PC-3 (cell line): ENCODE data around the gene STMP1. TPM values are rescaled to one million over a fixed set of nuclear protein-coding genes. Genes with fewer than 3 reads are reported as not detected.

Experiments used
- ATAC-seq: fragments of 200-7000 bp; cut with Tn5 transposase; 2 replicates; pipeline ENCODE4 v1.9.1; 2020; ENCODE audit warnings: mild to moderate bottlenecking, moderate library complexity
- BruUV-seq: library from RNA; stranded (reverse); fragments of 400-500 nt; replicated peaks from 2 replicates; lab custom pipeline; 2021; lab: Mats Ljungman, UMichigan
- CTCF ChIA-PET: fragments of 300-600 bp; sonication (Branson Sonifier 250); formaldehyde crosslinking; loops from one replicate; lab custom pipeline; 2022; ENCODE audit warnings: antibody characterized with exemption; lab: Charles Lee
- POLR2A ChIA-PET: fragments of 300-600 bp; sonication (Branson Sonifier 250); formaldehyde crosslinking; loops from one replicate; lab custom pipeline; 2022; ENCODE audit warnings: antibody characterized with exemption; ENCODE audit not compliant: unreplicated experiment; lab: Charles Lee
- DNase-seq: peaks from one replicate; pipeline ENCODE4 v3.0.0-alpha.2; 2015
- H2AFZ ChIP-seq: fragments of 300-600 bp; sonication (generic); 2 replicates; pipeline ENCODE4 v1.6.0; 2016; ENCODE audit warnings: antibody characterized with exemption, low read length
- H3F3A ChIP-seq: fragments of 300-600 bp; sonication (generic); one replicate; pipeline ENCODE4 v1.6.0; 2017; ENCODE audit warnings: antibody characterized with exemption, low read length, control low read depth, mild to moderate bottlenecking; ENCODE audit not compliant: unreplicated experiment
- H3K27ac ChIP-seq: fragments of 300-600 bp; sonication (generic); 2 replicates; pipeline ENCODE4 v1.5.1; 2016; ENCODE audit warnings: mild to moderate bottlenecking, low read length
- H3K27me3 ChIP-seq: fragments of 300-600 bp; sonication (generic); 2 replicates; pipeline ENCODE4 v1.6.1; 2016; ENCODE audit warnings: low read length, mixed read lengths
- H3K36me3 ChIP-seq: fragments of 300-600 bp; sonication (generic); 2 replicates; pipeline ENCODE4 v1.6.1; 2016; ENCODE audit warnings: low read depth, mixed run types, low read length, mixed read lengths
- H3K4me1 ChIP-seq: fragments of 300-600 bp; sonication (generic); 2 replicates; pipeline ENCODE4 v1.5.1; 2016; ENCODE audit warnings: low read length; ENCODE audit not compliant: insufficient read depth
- H3K4me2 ChIP-seq: fragments of 300-600 bp; sonication (generic); 2 replicates; pipeline ENCODE4 v1.6.0; 2016; ENCODE audit warnings: low read length
- H3K4me3 ChIP-seq: fragments of 300-600 bp; sonication (generic); 2 replicates; pipeline ENCODE4 v1.5.1; 2016; ENCODE audit warnings: mild to moderate bottlenecking, low read length, mixed read lengths
- H3K79me2 ChIP-seq: fragments of 300-600 bp; sonication (generic); 2 replicates; pipeline ENCODE4 v1.6.1; 2017; ENCODE audit warnings: low read length, mixed read lengths
- H3K9ac ChIP-seq: fragments of 300-600 bp; sonication (generic); 2 replicates; pipeline ENCODE4 v1.6.0; 2016; ENCODE audit warnings: mild to moderate bottlenecking, low read length
- H3K9me2 ChIP-seq: fragments of 300-600 bp; sonication (generic); replicated peaks from 2 replicates; pipeline ENCODE4 v1.6.1; 2016; ENCODE audit warnings: mixed run types, low read length, mixed read lengths
- H3K9me3 ChIP-seq: fragments of 300-600 bp; sonication (generic); 2 replicates; pipeline ENCODE4 v1.6.1; 2016; ENCODE audit warnings: low read length, mixed read lengths
- H4K20me1 ChIP-seq: fragments of 300-600 bp; sonication (generic); 2 replicates; pipeline ENCODE4 v1.6.1; 2016; ENCODE audit warnings: low read length, mixed read lengths
- EZH2 ChIP-seq: fragments of 300-600 bp; sonication (generic); IDR thresholded peaks from one replicate; pipeline ENCODE4 v1.6.1; 2017; ENCODE audit warnings: antibody characterized with exemption, mild to moderate bottlenecking, low read length; ENCODE audit not compliant: unreplicated experiment
- EZH2phosphoT487 ChIP-seq: fragments of 300-600 bp; sonication (generic); IDR thresholded peaks from 2 replicates; pipeline ENCODE4 v1.6.1; 2018; ENCODE audit warnings: mild to moderate bottlenecking, antibody characterized with exemption, low read length, borderline replicate concordance
- intact Hi-C: fragments of 100-400 bp; cut with micrococcal nuclease; formaldehyde crosslinking; loops from 2 replicates; pipeline ENCODE4 v1.9.0; 2023
- total RNA-seq: library from RNA; depleted of rRNA; stranded (reverse); fragments of >200 nt; gene quantifications from 2 replicates; pipeline ENCODE4 v1.2.3, GENCODE V29; 2014
- TF ChIP-seq, protein P1 (sequence below): fragments of 300-600 bp; sonication (generic); conservative IDR thresholded peaks from 2 replicates; pipeline ENCODE4 v1.5.1; 2017; ENCODE audit warnings: antibody characterized with exemption, low read depth, mild to moderate bottlenecking, low read length

The STMP1 gene
- total RNA-seq, 1 experiment from 2014 or later: 8.8 TPM

DNA sequence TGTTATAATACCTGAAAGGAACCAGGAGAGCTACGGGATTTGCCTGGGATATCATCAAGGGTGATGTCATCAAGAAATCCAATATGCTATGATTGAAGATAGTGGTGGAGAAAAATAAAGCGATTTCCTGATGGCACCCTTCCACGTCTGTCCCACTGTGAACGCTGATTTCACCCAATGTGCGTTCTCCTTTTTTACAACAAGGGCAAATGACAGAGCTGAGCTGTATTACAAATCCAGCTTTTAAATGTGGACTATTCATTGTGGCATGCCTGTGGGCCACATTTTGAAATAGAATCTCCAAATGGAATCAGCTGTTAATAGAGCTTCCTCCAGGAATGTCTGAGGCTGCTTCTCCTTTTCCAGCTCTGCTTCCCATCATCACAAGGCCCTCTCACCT lies 42.4 kb downstream of the STMP1 start:
- Histone ChIP-seq H3K4me1 (peaks cover 19% of the 10 kb centered on the region), H3K27ac (no peak overlapping the region), H3K36me3 (no peaks in the 10 kb centered on the region), H3K9me2 (no peaks in the 10 kb centered on the region), H3K9me3 (no peaks in the 10 kb centered on the region), H2AFZ (no peak overlapping the region), H3K79me2 (no peaks in the 10 kb centered on the region), H3K9ac (no peak overlapping the region), H3K27me3 (no peaks in the 10 kb centered on the region), H4K20me1 (no peaks in the 10 kb centered on the region), H3K4me3 (no peak overlapping the region), H3K4me2 (no peak overlapping the region), H3F3A (peaks cover 3% of the 10 kb centered on the region)
- ChIA-PET CTCF (no interaction called here), POLR2A (no interaction called here)
- TF ChIP-seq EZH2phosphoT487: no peak
- TF ChIP-seq, protein P1, sequence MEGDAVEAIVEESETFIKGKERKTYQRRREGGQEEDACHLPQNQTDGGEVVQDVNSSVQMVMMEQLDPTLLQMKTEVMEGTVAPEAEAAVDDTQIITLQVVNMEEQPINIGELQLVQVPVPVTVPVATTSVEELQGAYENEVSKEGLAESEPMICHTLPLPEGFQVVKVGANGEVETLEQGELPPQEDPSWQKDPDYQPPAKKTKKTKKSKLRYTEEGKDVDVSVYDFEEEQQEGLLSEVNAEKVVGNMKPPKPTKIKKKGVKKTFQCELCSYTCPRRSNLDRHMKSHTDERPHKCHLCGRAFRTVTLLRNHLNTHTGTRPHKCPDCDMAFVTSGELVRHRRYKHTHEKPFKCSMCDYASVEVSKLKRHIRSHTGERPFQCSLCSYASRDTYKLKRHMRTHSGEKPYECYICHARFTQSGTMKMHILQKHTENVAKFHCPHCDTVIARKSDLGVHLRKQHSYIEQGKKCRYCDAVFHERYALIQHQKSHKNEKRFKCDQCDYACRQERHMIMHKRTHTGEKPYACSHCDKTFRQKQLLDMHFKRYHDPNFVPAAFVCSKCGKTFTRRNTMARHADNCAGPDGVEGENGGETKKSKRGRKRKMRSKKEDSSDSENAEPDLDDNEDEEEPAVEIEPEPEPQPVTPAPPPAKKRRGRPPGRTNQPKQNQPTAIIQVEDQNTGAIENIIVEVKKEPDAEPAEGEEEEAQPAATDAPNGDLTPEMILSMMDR: no peak
- TF ChIP-seq EZH2: no peak
- no TSS peak for BruUV-seq
- no peak for ATAC-seq
- intact Hi-C loops: no loop called here
- no peak for DNase-seq

DNA sequence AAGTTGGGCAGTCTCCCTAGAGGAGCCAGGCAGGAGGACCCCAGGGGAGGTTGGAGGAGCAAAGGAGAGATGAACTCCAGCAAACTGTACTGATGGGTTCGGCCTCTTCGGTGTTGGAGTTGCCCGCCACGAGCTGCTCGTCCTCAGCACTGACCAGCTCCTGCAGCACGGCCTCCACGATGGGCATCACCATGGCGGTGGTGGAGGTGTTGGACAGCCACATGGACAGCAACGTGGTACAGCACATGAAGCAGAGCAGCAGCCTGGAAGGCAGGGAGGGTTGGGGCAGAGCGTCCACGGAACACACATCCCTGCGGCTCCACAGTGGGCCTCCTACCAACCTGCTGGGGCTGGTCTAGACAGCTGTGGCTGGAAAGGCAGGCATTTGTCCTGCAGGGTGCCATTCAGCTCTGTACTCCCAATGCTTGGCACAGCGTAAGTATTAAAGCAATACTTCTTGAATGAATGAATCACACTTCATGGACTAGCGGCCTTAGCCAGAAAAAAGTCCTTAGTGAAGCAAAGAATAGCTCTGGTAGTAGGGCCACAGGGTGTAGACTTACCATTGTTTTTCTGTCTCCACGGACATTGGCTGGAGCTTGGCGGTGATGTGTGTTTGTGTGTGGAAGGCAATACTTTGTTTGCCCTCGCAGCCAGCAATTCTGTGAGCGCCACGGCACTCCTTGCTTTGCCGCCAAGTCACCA lies 43.9 kb downstream of the STMP1 start:
- no TSS peak for BruUV-seq
- ChIA-PET POLR2A (no interaction called here), CTCF (no interaction called here)
- Histone ChIP-seq H3K9ac (no peak overlapping the region), H3K9me3 (no peaks in the 10 kb centered on the region), H3K79me2 (no peaks in the 10 kb centered on the region), H3K27ac (peak overlapping the region; percentile 92), H4K20me1 (no peaks in the 10 kb centered on the region), H3K4me3 (no peak overlapping the region), H3K27me3 (no peaks in the 10 kb centered on the region), H2AFZ (no peak overlapping the region), H3K4me2 (0 out of 2 replicates have a peak overlapping the region, but pooled peaks have one; percentile 41), H3K9me2 (no peaks in the 10 kb centered on the region), H3K36me3 (no peaks in the 10 kb centered on the region), H3K4me1 (peaks cover 19% of the 10 kb centered on the region), H3F3A (peaks cover 3% of the 10 kb centered on the region)
- TF ChIP-seq, protein P1: no peak
- TF ChIP-seq EZH2: no peak
- DNase-seq (no peak), ATAC-seq (no peak)
- intact Hi-C loops: no loop called here

DNA sequence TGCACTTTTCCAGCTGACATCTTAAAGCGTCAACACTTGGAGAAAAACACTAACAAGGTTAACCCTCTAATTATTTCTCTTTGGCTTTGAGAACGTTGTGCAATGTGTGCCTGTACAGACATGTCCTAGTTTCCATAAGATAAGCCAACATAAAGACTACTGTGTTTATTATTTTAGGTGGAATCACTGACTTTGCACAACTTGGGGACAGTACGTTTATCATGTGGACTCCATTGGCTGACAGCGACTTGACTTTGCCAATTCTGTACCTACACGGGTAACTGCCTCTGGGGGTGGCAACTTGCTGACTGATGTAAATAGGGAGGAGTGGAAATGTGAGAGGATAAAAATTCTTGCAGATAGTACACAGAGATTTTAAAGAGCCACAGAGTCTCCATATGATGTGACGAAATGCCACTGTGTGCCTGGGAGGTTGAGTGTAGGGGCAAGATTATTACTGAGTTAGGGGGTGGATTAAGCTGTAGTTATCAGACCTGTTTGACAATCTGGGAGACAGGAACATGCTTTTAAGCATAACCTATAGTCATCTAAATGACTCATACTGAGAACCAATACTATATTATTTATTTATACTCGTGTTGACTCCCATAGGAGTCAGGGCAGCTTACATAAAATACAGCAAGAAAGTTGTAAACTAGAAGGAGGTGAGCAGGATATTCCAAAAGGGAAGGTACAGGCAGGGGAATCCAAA lies 44.7 kb downstream of the STMP1 start:
- peak overlapping the region; percentile 44; the same call in 1 of the 2 replicates for H3K4me3 ChIP-seq
- TF ChIP-seq, protein P1: no peak
- TF ChIP-seq EZH2phosphoT487 (no peak), EZH2 (no peak)
- H3K79me2 ChIP-seq: no peaks in the 10 kb centered on the region
- H3K9me3 ChIP-seq: no peaks in the 10 kb centered on the region
- H3K9me2 ChIP-seq: no peaks in the 10 kb centered on the region
- intact Hi-C loops: no loop called here
- ChIA-PET CTCF (interaction anchor here (1.0 kb wide), 1 partner anchor 35 kb away, joined by 3 read pairs; no protein-coding TSS in a partner anchor), POLR2A (no interaction called here)
- peak overlapping the region; percentile 68 for H2AFZ ChIP-seq
- peaks cover 3% of the 10 kb centered on the region for H3F3A ChIP-seq
- H3K4me1 ChIP-seq: peaks cover 19% of the 10 kb centered on the region
- no peaks in the 10 kb centered on the region for H4K20me1 ChIP-seq
- peak overlapping the region; percentile 92 for H3K27ac ChIP-seq
- BruUV-seq: no TSS peak
- peak overlapping the region; percentile 72 for H3K4me2 ChIP-seq
- H3K27me3 ChIP-seq: no peaks in the 10 kb centered on the region
- peak; percentile 81 for DNase-seq
- peak; percentile 89 for ATAC-seq
- peak overlapping the region; percentile 48 for H3K9ac ChIP-seq
- H3K36me3 ChIP-seq: no peaks in the 10 kb centered on the region
